Measurements from ENCODE around the gene OR12D1.

The OR12D1 gene

DNA sequence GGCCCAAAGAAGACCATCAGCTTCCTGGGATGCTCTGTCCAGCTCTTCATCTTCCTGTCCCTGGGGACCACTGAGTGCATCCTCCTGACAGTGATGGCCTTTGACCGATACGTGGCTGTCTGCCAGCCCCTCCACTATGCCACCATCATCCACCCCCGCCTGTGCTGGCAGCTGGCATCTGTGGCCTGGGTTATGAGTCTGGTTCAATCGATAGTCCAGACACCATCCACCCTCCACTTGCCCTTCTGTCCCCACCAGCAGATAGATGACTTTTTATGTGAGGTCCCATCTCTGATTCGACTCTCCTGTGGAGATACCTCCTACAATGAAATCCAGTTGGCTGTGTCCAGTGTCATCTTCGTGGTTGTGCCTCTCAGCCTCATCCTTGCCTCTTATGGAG, 47.3 kb downstream of the OR12D1 start:
- in situ Hi-C loops (cut with MboI; ENCODE audit: low sequenced_read_pairs) = no loop called here

DNA sequence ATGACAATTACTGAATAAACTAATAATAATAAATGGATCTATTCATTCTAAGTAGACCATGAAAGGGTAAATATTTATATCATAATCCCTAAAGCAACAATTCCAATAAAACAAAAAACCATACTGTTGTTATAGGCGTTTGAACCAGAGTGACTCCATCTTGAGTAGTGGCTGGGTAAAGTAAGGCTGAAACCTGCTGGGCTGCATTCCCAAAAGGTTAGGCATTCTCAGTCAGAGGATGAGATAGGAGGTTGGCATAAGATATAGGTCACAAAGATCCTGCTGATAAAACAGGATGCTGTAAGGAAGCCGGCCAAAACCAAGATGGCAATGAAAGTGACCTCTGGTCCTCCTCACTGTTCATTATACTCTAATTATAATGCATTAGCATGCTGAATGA, 50.6 kb downstream of the OR12D1 start:
- in situ Hi-C loops (cut with MboI; ENCODE audit: low sequenced_read_pairs) = no loop called here

DNA sequence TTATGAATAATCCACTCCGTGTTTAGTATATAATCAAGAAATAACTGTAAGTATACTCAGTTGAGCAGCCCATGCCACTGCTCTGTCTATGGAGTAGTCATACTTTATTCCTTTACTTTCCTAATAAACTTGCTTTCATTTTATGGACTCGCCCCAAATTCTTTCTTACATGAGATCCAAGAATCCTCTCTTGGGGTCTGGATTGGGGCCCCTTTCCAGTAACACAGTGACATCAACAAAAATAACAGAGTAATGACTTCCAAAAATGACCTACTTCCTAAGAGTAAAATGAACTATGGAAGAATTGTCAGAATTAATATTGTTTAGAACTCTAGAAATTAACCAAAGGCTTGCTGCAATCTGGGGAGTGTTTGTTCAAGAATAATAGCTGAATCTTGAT, 51.1 kb downstream of the OR12D1 start:
- in situ Hi-C loops (cut with MboI; ENCODE audit: low sequenced_read_pairs) = no loop called here

DNA sequence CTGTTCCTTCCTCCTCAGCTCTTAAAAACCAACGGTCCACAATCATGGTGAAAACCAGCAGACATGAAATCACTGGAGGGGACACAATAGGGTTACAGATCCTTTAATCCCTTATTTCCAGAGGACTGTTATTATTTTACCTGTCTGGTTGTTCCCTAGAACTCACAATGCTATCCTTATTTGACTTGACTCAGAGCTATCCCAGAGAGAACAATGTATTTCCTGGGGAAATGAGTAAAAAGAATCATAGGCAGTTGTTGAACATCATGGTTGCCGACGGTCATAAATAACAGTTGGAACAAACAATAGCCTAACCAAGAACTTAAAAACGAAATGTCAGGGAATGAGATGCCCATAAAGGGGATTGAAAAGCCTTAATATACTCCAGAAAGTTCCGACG, 51.5 kb downstream of the OR12D1 start:
- in situ Hi-C loops (cut with MboI; ENCODE audit: low sequenced_read_pairs) = no loop called here
